Nucleus accumbens (tissue), 56 donors: ENCODE results near the gene BOLL.
"Not testable (repeated sequence)": the region's sequence is repeated elsewhere in the genome, so short reads cannot be mapped to it uniquely, and the experiment has no call there.

Source experiments
- DNase-seq, 56 donors: peaks; one replicate each; lab custom pipeline; 2025; lab: John Stamatoyannopoulos, UW

The BOLL gene

DNA sequence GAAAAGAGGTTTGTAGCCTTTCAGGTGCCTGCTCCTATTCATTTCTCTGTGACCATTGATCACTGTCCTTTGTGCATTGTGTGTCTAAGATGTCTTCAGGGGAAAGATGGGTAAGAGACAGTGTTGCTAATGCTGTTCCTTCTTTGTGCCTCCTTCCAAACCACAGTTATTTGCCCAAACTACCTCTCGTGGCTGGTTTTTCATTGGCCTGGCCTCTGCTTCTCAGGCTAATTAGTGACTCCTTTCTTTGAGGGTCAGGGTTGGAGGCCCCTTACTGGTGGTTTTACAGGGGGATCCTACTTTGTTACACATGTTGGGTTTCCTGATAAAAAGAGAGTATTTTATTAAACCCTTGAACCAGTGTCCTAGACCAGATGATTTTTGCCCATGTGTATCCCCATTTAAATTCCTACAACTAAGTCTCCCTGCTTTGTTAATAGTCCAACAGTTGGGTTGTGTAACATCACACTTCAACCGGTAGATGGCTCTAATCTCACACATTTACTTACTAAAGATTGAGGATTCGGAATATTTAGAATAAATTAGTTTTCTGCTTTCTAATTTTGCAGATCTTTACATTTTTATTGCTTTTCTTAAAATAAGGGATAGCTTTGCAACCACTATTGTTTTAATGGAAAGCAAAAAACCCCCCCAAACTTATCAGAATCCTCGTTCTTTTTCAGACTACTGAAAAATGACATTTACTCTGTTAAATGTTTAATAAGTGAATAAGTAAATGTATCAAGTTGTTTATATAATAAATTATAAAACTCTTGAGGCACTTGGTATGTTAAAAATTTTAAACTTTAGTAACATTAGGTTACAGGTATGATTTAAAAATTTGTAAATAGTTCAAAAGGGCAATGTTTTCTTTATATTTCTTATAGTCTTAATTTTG is 77.6 kb downstream of the BOLL start:
- no peak for DNase-seq

DNA sequence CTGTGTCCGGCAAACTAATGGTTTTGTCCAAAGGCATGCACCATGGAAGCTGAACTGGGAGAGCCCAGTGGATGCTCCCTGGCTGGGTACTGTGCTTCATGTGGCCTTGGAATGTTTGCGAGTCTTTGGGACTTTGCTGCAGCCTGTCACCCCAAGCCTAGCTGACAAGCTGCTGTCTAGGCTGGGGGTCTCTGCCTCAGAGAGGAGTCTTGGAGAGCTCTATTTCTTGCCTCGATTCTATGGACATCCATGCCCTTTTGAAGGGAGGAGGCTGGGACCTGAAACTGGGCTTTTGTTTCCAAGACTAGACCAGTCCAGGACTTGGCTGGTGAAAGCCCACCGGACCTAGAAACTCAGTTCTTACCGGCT is 78.3 kb downstream of the BOLL start:
- peak in 1 of 56 donors; percentile 0 for DNase-seq

GRCh38 chr2:197705912-197706838 is 78.9 kb downstream of the BOLL start:
- DNase-seq = peak in 1 of 56 donors; percentile 14

- DNase-seq = peak; percentile 17 to 94 (median 86)
Measured at GRCh38 chr2:197705121-197705911, 79.8 kb downstream of the BOLL start, which contains the start of gene MARS2. TSS of gene MARS2 (plus strand) at chr2:197705369. CDS start at chr2:197705406, 37 bp downstream.

DNA sequence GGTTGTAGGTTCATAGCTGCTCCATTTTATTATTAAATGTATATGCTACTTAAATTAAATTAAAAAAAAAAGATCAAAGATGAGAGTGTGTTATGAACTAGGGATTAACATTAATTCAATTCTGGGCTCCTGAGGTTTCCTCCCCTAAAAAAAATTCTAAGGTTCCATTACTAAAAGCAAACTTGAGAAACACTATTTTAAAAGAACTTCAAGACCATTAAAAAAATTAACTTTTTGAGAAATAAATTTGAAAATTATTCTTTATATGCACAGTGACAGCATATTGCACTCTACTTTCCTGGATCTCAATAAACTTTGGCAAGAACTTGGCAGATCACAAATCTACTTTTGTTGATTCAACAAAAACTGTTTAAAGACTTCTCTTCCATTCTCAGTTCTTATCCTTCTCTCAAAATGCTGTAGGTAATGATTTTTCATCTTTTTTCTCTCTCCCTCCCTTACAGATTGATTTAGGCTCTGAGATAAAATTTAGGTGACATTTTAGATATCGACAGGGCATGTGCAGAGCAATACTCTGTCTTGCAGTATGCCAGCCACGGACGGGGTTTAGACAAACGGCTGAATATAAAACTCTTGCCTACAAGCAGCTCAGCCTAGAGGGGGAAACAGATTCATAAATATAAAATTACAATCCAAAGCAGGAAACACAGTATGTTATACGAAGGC is 80.5 kb downstream of the BOLL start:
- DNase-seq = peak in 1 of 56 donors; percentile 67

GRCh38 chr2:197700960-197701359 is 84.2 kb downstream of the BOLL start:
- DNase-seq = no peak

- DNase-seq = not testable (repeated sequence)
Measured at GRCh38 chr2:197699724-197700123, 85.4 kb downstream of the BOLL start.

DNA sequence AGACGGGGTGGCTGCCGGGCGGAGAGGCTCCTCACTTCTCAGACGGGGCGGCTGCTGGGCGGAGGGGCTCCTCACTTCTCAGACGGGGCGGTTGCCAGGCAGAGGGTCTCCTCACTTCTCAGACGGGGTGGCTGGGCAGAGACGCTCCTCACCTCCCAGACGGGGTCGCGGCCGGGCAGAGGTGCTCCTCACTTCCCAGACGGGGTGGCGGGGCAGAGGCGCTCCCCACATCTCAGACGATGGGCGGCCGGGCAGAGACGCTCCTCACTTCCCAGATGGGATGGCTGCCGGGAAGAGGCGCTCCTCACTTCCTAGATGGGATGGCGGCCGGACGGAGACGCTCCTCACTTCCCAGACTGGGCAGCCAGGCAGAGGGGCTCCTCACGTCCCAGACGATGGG is 88.5 kb downstream of the BOLL start:
- DNase-seq = not testable (repeated sequence)

DNA sequence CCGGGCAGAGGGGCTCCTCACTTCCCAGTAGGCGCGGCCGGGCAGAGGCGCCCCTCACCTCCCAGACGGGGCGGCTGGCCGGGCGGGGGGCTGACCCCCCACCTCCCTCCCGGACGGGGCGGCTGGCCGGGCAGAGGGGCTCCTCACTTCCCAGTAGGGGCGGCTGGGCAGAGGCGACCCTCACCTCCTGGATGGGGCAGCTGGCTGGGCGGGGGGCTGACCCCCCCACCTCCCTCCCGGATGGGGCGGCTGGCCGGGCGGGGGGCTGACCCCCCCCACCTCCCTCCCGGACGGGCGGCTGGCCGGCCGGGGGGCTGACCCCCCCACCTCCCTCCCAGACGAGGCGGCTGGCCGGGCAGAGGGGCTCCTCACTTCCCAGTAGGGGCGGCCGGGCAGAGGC is 89.1 kb downstream of the BOLL start:
- DNase-seq = not testable (repeated sequence)

DNA sequence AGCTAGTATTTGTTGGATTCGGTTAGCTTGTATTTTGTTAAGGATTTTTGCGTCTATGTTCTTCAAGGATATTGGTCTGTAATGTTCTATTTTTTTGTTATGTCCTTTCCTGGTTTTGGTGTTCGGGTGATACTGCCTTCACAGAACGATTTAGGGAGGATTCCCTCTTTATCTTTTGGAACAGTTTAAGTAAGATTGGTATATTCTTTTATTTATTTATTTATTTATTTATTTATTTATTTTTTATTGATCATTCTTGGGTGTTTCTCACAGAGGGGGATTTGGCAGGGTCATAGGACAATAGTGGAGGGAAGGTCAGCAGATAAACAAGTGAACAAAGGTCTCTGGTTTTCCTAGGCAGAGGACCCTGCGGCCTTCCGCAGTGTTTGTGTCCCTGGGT is 89.9 kb downstream of the BOLL start:
- not testable (repeated sequence) for DNase-seq

DNA sequence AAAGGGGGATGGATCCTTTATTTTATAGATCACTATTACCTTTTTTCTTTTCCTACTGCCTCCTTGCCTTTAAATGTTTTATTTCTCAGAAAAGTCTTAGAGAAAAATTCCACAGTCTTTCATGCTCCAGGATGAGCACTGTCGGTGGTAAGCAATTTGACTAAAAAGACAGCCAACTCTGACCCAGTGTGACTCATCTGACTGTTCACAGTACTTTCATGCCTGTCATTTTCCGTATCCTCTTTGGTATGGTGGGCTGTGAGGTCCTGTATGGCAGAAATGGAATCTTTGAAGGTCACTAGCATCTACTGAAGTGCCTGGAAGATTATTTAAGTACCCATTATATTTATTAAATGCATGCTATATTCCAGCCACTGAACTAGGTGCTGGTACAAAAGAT is 107.6 kb downstream of the BOLL start:
- DNase-seq = no peak

- peak in 1 of 56 donors; percentile 1 for DNase-seq
Measured at GRCh38 chr2:197677056-197677455, 108.1 kb downstream of the BOLL start.
